Measurements from ENCODE around the gene RBM23.

DNA sequence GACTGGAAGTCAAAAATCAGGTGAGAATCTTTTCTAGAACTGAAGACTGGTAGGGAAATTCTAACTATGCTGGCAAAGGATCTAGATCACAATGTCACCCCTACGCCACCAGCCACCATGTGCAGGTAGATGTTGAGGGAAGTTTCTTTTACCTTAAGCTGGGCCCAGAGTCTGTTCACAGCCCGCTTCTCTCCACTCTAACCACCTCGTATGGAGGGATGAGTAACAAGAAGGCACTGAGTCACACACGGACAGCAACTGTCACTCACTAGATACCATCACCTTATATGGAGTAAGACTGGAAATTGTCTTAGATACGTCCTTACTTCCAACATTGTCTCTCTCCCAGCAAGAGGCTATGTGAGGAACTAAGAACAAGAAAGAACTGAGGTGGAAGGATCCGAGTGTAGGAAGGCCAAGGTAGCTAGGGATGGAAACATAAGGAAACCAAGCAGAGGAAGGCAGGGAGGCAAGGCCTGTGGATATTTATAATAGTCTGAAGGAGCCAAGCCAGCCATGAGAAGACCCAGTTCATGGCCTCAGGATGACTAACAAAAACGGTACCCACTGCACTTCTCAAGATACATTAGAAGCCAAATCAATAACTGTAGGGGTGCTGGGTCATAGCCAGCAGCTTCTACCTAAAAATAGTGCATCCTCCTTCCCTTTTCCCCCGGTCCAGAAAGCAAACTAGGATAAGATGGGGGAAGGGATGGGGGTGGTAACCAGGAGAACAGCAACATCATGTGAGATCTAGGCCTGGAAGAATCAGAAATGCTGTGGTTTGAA lies 20.5 kb downstream of the RBM23 start:
- TF ChIP-seq E2F1 (CRISPR knock-in tag; IDR thresholded peaks at IDR 0.05) (no peak), CTCF (IDR thresholded peaks at IDR 0.05) (no peak), CREB1 (CRISPR knock-in tag; IDR thresholded peaks at IDR 0.05) (no peak), ATF2 (CRISPR knock-in tag; IDR thresholded peaks at IDR 0.05; ENCODE audit: borderline replicate concordance, low read depth) (no peak), FOXJ3 (CRISPR knock-in tag; IDR thresholded peaks at IDR 0.05; ENCODE audit: borderline replicate concordance) (no peak), JAZF1 (CRISPR knock-in tag; IDR thresholded peaks at IDR 0.05) (no peak), MAX (CRISPR knock-in tag; IDR thresholded peaks at IDR 0.05) (no peak)
- TF ChIP-seq, protein P1, sequence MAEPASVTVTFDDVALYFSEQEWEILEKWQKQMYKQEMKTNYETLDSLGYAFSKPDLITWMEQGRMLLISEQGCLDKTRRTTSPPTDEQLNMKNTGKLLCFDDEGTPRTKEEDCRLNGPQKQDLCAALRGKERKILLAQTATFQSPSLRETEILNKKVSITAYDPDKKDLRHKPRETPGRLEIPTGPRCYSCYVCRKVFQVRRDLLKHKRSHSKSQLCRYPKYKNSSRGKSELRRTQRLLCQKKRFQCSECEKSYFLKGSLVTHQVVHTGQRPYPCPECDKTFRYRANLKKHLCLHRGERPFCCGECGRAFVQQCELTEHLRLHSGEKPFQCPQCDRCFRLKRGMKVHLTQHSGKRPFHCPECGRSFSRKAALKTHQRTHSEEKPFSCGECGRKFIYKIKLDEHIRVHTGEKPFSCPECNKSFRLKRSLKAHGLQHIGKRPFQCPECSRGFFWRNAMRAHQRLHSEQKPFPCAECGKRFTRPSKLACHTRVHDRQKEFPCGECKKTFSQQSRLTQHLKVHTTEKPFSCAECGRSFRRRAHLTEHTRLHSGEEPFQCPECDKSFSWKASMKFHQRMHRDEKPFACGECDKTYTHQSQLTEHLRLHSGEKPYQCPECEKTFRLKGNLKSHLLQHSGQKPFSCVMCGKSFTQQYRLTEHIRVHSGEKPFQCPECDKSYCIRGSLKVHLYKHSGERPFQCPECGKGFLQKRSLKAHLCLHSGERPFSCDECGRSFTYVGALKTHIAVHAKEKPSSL (CRISPR knock-in tag; conservative IDR thresholded peaks at IDR 0.05), result no peak
- TF ChIP-seq, protein P2, sequence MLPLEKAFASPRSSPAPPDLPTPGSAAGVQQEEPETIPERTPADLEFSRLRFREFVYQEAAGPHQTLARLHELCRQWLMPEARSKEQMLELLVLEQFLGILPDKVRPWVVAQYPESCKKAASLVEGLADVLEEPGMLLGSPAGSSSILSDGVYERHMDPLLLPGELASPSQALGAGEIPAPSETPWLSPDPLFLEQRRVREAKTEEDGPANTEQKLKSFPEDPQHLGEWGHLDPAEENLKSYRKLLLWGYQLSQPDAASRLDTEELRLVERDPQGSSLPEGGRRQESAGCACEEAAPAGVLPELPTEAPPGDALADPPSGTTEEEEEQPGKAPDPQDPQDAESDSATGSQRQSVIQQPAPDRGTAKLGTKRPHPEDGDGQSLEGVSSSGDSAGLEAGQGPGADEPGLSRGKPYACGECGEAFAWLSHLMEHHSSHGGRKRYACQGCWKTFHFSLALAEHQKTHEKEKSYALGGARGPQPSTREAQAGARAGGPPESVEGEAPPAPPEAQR (CRISPR knock-in tag; IDR thresholded peaks at IDR 0.05), result no peak
- TF ChIP-seq, protein P3, sequence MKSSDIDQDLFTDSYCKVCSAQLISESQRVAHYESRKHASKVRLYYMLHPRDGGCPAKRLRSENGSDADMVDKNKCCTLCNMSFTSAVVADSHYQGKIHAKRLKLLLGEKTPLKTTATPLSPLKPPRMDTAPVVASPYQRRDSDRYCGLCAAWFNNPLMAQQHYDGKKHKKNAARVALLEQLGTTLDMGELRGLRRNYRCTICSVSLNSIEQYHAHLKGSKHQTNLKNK (CRISPR knock-in tag; IDR thresholded peaks at IDR 0.05), result no peak

All from WTC11 (cell line).